GM12878 (cell line): Measurements from ENCODE around the gene LIN7A. TPM values are rescaled to one million over a fixed set of nuclear protein-coding genes. Genes with fewer than 3 reads are reported as not detected.

Source experiments
- ATAC-seq: fragments of 200-7000 bp; cut with Tn5 transposase; 3 replicates; pipeline ENCODE4 v1.9.1; 2020; ENCODE audit warnings: mild to moderate bottlenecking, moderate library complexity
- BruUV-seq: library from RNA; stranded (reverse); fragments of 400-500 nt; replicated peaks from 2 replicates; lab custom pipeline; 2021; lab: Mats Ljungman, UMichigan
- CTCF ChIA-PET: fragments of 300-600 bp; sonication (Branson Sonifier 250); formaldehyde crosslinking; extraction: SDS; loops from one replicate; lab custom pipeline; 2021; ENCODE audit warnings: inconsistent platforms; lab: Yijun Ruan, JAX
- POLR2A ChIA-PET: fragments of 350-600 bp; formaldehyde crosslinking; extraction: SDS; loops from one replicate; lab custom pipeline; 2021; ENCODE audit warnings: inconsistent platforms; lab: Charles Lee
- RAD21 ChIA-PET: fragments of 300-600 bp; sonication (Branson Sonifier 250); formaldehyde crosslinking; loops from one replicate; lab custom pipeline; 2023; ENCODE audit warnings: antibody characterized with exemption; ENCODE audit not compliant: unreplicated experiment; lab: Charles Lee
- SMC1A ChIA-PET: fragments of 300-600 bp; sonication (Branson Sonifier 250); formaldehyde crosslinking; loops from one replicate; lab custom pipeline; 2023; ENCODE audit not compliant: unreplicated experiment, uncharacterized antibody; lab: Charles Lee
- DNase-seq: peaks from one replicate; pipeline ENCODE4 v3.0.0-alpha.2; 2011; ENCODE audit warnings: low read depth, low spot score
- FAIRE-seq: peaks from 3 replicates; lab custom pipeline; 2011; peaks lifted over from hg19 to GRCh38; lab: Jason Lieb, UNC
- H2AFZ ChIP-seq: 2 replicates; pipeline ENCODE4 v1.6.0; 2011; ENCODE audit warnings: low read depth, low read length, control low read depth; ENCODE audit not compliant: control insufficient read depth
- H3K27ac ChIP-seq: 2 replicates; pipeline ENCODE4 v1.5.1; 2011; ENCODE audit warnings: control low read depth; ENCODE audit not compliant: control insufficient read depth, insufficient read depth
- H3K27me3 ChIP-seq, 2 experiments: replicated peaks in 1 of 2; 2 replicates each; pipeline versions ENCODE4 v1.6.0 to v1.6.1; 2011; ENCODE audit warnings: low read length in 1 of 2; ENCODE audit not compliant: control insufficient read depth in 2 of 2, insufficient read depth in 2 of 2
- H3K36me3 ChIP-seq, 2 experiments: 2 replicates each; pipeline ENCODE4 v1.5.1; 2011; ENCODE audit warnings: low read length in 1 of 2; ENCODE audit not compliant: control insufficient read depth in 2 of 2, insufficient read depth in 2 of 2
- H3K4me1 ChIP-seq: 2 replicates; pipeline ENCODE4 v1.6.1; 2011; ENCODE audit warnings: mild to moderate bottlenecking, low read length, moderate library complexity, mixed read lengths; ENCODE audit not compliant: control insufficient read depth, insufficient read depth
- H3K4me2 ChIP-seq: 2 replicates; pipeline ENCODE4 v1.6.0; 2011; ENCODE audit warnings: control low read depth; ENCODE audit not compliant: control insufficient read depth, insufficient read depth
- H3K4me3 ChIP-seq: fragments of 200-600 bp; sonication (generic); 2 replicates; pipeline ENCODE4 v1.5.1; 2016
- H3K79me2 ChIP-seq: 2 replicates; pipeline ENCODE4 v1.6.0; 2011; ENCODE audit warnings: low read length; ENCODE audit not compliant: control insufficient read depth, insufficient read depth
- H3K9ac ChIP-seq: 2 replicates; pipeline ENCODE4 v1.8.0; 2011; ENCODE audit warnings: low read length, control low read depth, mixed read lengths; ENCODE audit not compliant: control insufficient read depth, insufficient read depth
- H3K9me3 ChIP-seq: replicated peaks from 3 replicates; pipeline ENCODE4 v1.5.1; 2011; ENCODE audit warnings: mild to moderate bottlenecking, low read length; ENCODE audit not compliant: control insufficient read depth, insufficient read depth
- H4K20me1 ChIP-seq: 2 replicates; pipeline ENCODE4 v1.6.0; 2011; ENCODE audit not compliant: control insufficient read depth, insufficient read depth
- BRCA1 ChIP-seq: IDR thresholded peaks from 2 replicates; pipeline ENCODE4 v1.6.1; 2011; ENCODE audit warnings: low read depth, low read length, improper control_type of control experiment
- TBL1XR1 ChIP-seq: IDR thresholded peaks from 2 replicates; pipeline ENCODE4 v1.6.1; 2012; ENCODE audit warnings: low read depth, low read length, improper control_type of control experiment
- WGBS: methylation state at CpG from one replicate; pipeline ENCODE4 v1.1.6; 2016; ENCODE audit warnings: low lambda C conversion rate; ENCODE audit not compliant: insufficient replicate concordance, insufficient coverage; ENCODE audit errors: missing lambda C conversion rate; 5-methylcytosine and 5-hydroxymethylcytosine counted together
- in situ Hi-C: fragments of 300-500 bp; cut with MboI; formaldehyde crosslinking; loops from 9 replicates; pipeline ENCODE4 v1.14.3; 2018; ENCODE audit warnings: mixed read lengths
- intact Hi-C: fragments of 100-400 bp; cut with micrococcal nuclease; formaldehyde crosslinking; loops from one replicate; pipeline ENCODE4 v1.14.2; 2022; ENCODE audit not compliant: unreplicated experiment
- microRNA counts: library from miRNA; unstranded; fragments of <30 nt; microRNA quantifications from one replicate; lab custom pipeline; 2016
- microRNA-seq: library from miRNA; unstranded; fragments of <30 nt; microRNA quantifications from one replicate; pipeline ENCODE4, GENCODE V29; 2018
- polyA plus RNA-seq, 11 experiments: library from polyadenylated mRNA; depleted of rRNA in 4 of 11; unstranded in 6 of 11; stranded (reverse) in 5 of 11; fragments of >200 nt; fragmentation: Nextera tagmentation in 4 of 11; fragmentation: Illumina TruSeq in 1 of 11; extraction: Ambion mirVana in 4 of 11; extraction: Trizol in 1 of 11; gene quantifications; 1 replicate in 1 of 11; 2 replicates in 10 of 11; pipeline versions ENCODE4 v1.2.1 to v1.2.3, GENCODE V29; 2011 to 2016; ENCODE audit warnings: inconsistent platforms in 2 of 11, missing spikeins in 2 of 11, low read depth in 1 of 11
- small RNA-seq: library from RNA; depleted of rRNA; stranded (forward); fragments of <200 nt; gene quantifications from one replicate; pipeline ENCODE3, GENCODE V24; 2014
- total RNA-seq, 4 experiments: library from RNA; depleted of rRNA in 3 of 4; stranded (reverse); fragments of >200 nt in 3 of 4; fragmentation: Illumina TruSeq in 1 of 4; extraction: Trizol in 1 of 4; gene quantifications; 2 replicates each; pipeline versions ENCODE4 v1.2.1 to v1.2.3, GENCODE V29; 2013 to 2021

LIN7A gene
- total and polyA plus RNA-seq, 10 of the 15 experiments (the other 5 are each of a cell fraction or from before 2014, with no cell fraction given): 0.04 to 0.93 (median 0.35) TPM; not detected in 1

- BruUV-seq: no TSS peak
- WGBS: 34% methylated on average over 6 of the region's 6 CpGs
- Histone ChIP-seq H3K27ac (no peak overlapping the region), H3K27me3 (no peaks in the 10 kb centered on the region), H3K9ac (no peak overlapping the region), H3K36me3 (no peaks in the 10 kb centered on the region), H3K9me3 (no peaks in the 10 kb centered on the region), H3K4me3 (no peak overlapping the region), H2AFZ (no peak overlapping the region), H3K79me2 (no peaks in the 10 kb centered on the region), H4K20me1 (no peaks in the 10 kb centered on the region), H3K4me2 (no peak overlapping the region), H3K4me1 (no peaks in the 10 kb centered on the region)
- RAD21 ChIA-PET: no interaction called here
- DNase-seq: no peak
- TF ChIP-seq BRCA1: no peak
- TF ChIP-seq TBL1XR1: no peak
- CTCF ChIA-PET: interaction anchor here (1.5 to 1.6 kb wide), 2 partner anchors 36 to 92 kb away, joined by 4 read pairs; no protein-coding TSS in a partner anchor
- intact Hi-C loops: no loop called here
- no peak for ATAC-seq
- FAIRE-seq: no peak
- in situ Hi-C loops: no loop called here
- POLR2A ChIA-PET: no interaction called here
- SMC1A ChIA-PET: no interaction called here
Measured at GRCh38 chr12:80745851-80746505, 191.8 kb downstream of the LIN7A start.

MicroRNA genes within 50 kb of the gene (microRNA counts, 767-probe panel; counts per million panel counts)
- microRNA hsa-miR-617 (lab: Ali Mortazavi, UCI): 977 counts per million, percentile 26 among the panel's probes with 10 or more counts
- 516 counts per million, percentile 8 among the panel's probes with 10 or more counts for microRNA hsa-miR-618 (lab: Ali Mortazavi, UCI)

Small RNA genes lying within 50 kb of the gene (microRNA-seq; reads per million reads assigned to microRNA genes)
- not detected for gene MIR617
- gene MIR618: not detected

Small RNA genes lying within 50 kb of the gene (small RNA-seq; reads per million reads assigned to genes)
- gene MIR617 (not detected), gene MIR618 (not detected)

Other genes starting within 250 kb of the LIN7A start
- gene MYF6, start 230.3 kb downstream of the LIN7A start, total RNA-seq (2014; rRNA removed): not detected in 2 replicates
- not detected in 2 replicates for gene MYF6, start 230.3 kb downstream of the LIN7A start, total RNA-seq (2014; rRNA removed; fragmentation: Illumina TruSeq; extraction: Trizol)
- not detected in 2 replicates for gene MYF6, start 230.3 kb downstream of the LIN7A start, total RNA-seq (2021)
- not detected in 2 replicates for gene MYF6, start 230.3 kb downstream of the LIN7A start, polyA plus RNA-seq (2011; rRNA removed)
- gene MYF6, start 230.3 kb downstream of the LIN7A start, polyA plus RNA-seq (2014; fragmentation: Illumina TruSeq; extraction: Trizol): not detected in 2 replicates
- gene MYF6, start 230.3 kb downstream of the LIN7A start, polyA plus RNA-seq (2014; fragmentation: Nextera tagmentation; extraction: Ambion mirVana): not detected
- not detected in 2 replicates for gene MYF6, start 230.3 kb downstream of the LIN7A start, polyA plus RNA-seq (2014; rRNA removed)
- gene MYF6, start 230.3 kb downstream of the LIN7A start, polyA plus RNA-seq (2016; fragmentation: Nextera tagmentation; extraction: Ambion mirVana): not detected
- not detected in 2 replicates for gene MYF5, start 221.0 kb downstream of the LIN7A start, total RNA-seq (2014; rRNA removed)
- not detected in 2 replicates for gene MYF5, start 221.0 kb downstream of the LIN7A start, total RNA-seq (2014; rRNA removed; fragmentation: Illumina TruSeq; extraction: Trizol)
- gene MYF5, start 221.0 kb downstream of the LIN7A start, total RNA-seq (2021): not detected in 2 replicates
- gene MYF5, start 221.0 kb downstream of the LIN7A start, polyA plus RNA-seq (2011; rRNA removed): not detected in 2 replicates
- gene MYF5, start 221.0 kb downstream of the LIN7A start, polyA plus RNA-seq (2014; fragmentation: Illumina TruSeq; extraction: Trizol): not detected in 2 replicates
- not detected for gene MYF5, start 221.0 kb downstream of the LIN7A start, polyA plus RNA-seq (2014; fragmentation: Nextera tagmentation; extraction: Ambion mirVana)
- not detected in 2 replicates for gene MYF5, start 221.0 kb downstream of the LIN7A start, polyA plus RNA-seq (2014; rRNA removed)
- not detected for gene MYF5, start 221.0 kb downstream of the LIN7A start, polyA plus RNA-seq (2016; fragmentation: Nextera tagmentation; extraction: Ambion mirVana)
- 0.06 TPM in 1 of 2 replicates, not detected in the other for gene ACSS3, start 140.1 kb upstream of the LIN7A start, total RNA-seq (2014; rRNA removed)
- not detected in 2 replicates for gene ACSS3, start 140.1 kb upstream of the LIN7A start, total RNA-seq (2014; rRNA removed; fragmentation: Illumina TruSeq; extraction: Trizol)
- 0.31 TPM in 1 of 2 replicates, not detected in the other for gene ACSS3, start 140.1 kb upstream of the LIN7A start, total RNA-seq (2021)
- gene ACSS3, start 140.1 kb upstream of the LIN7A start, polyA plus RNA-seq (2011; rRNA removed): not detected in 2 replicates
- not detected in 2 replicates for gene ACSS3, start 140.1 kb upstream of the LIN7A start, polyA plus RNA-seq (2014; fragmentation: Illumina TruSeq; extraction: Trizol)
- not detected for gene ACSS3, start 140.1 kb upstream of the LIN7A start, polyA plus RNA-seq (2014; fragmentation: Nextera tagmentation; extraction: Ambion mirVana)
- gene ACSS3, start 140.1 kb upstream of the LIN7A start, polyA plus RNA-seq (2014; rRNA removed): not detected in 2 replicates
- gene ACSS3, start 140.1 kb upstream of the LIN7A start, polyA plus RNA-seq (2016; fragmentation: Nextera tagmentation; extraction: Ambion mirVana): not detected